HEK293T (cell line): Measurements from ENCODE around the gene BAHD1.

Experiments used
- CTCF ChIA-PET: fragments of 350-600 bp; formaldehyde crosslinking; extraction: SDS; loops from one replicate; lab custom pipeline; 2021; ENCODE audit warnings: antibody characterized with exemption, inconsistent platforms; lab: Yijun Ruan, JAX
- POLR2A ChIA-PET: fragments of 350-600 bp; formaldehyde crosslinking; extraction: SDS; loops from one replicate; lab custom pipeline; 2020; ENCODE audit warnings: antibody characterized with exemption, inconsistent platforms; lab: Yijun Ruan, JAX
- DNase-seq: peaks from one replicate; pipeline ENCODE4 v3.0.0; 2012; ENCODE audit warnings: mixed read lengths; ENCODE audit errors: extremely low spot score
- ARNT ChIP-seq: fragments of 450-650 bp; IDR thresholded peaks from 2 replicates; pipeline ENCODE4 v1.6.1; 2017; ENCODE audit warnings: mild to moderate bottlenecking
- BHLHE40 ChIP-seq: fragments of 450-650 bp; IDR thresholded peaks from 2 replicates; pipeline ENCODE4 v1.6.1; 2016; ENCODE audit warnings: mild to moderate bottlenecking, moderate library complexity, borderline replicate concordance
- CTBP1 ChIP-seq: fragments of 450-650 bp; IDR thresholded peaks from 2 replicates; pipeline ENCODE4 v1.6.1; 2016; ENCODE audit warnings: borderline replicate concordance
- ELF4 ChIP-seq: fragments of 450-650 bp; IDR thresholded peaks from 2 replicates; pipeline ENCODE4 v1.6.1; 2017; ENCODE audit warnings: antibody characterized with exemption
- FOXA1 ChIP-seq: fragments of 450-650 bp; IDR thresholded peaks from 2 replicates; pipeline ENCODE4 v1.6.1; 2016; ENCODE audit warnings: mild to moderate bottlenecking
- FOXK2 ChIP-seq: fragments of 450-650 bp; IDR thresholded peaks from 2 replicates; pipeline ENCODE4 v1.6.1; 2016; ENCODE audit warnings: mild to moderate bottlenecking
- FOXM1 ChIP-seq: fragments of 450-650 bp; IDR thresholded peaks from 2 replicates; pipeline ENCODE4 v1.6.1; 2017; ENCODE audit warnings: mild to moderate bottlenecking, borderline replicate concordance
- HDGF ChIP-seq: fragments of 450-650 bp; IDR thresholded peaks from 2 replicates; pipeline ENCODE4 v1.6.1; 2017; ENCODE audit warnings: antibody characterized with exemption, borderline replicate concordance
- L3MBTL2 ChIP-seq: fragments of 450-650 bp; conservative IDR thresholded peaks from 2 replicates; pipeline ENCODE4 v1.6.1; 2016; ENCODE audit warnings: mild to moderate bottlenecking
- LEF1 ChIP-seq: fragments of 450-650 bp; IDR thresholded peaks from 2 replicates; pipeline ENCODE4 v1.6.1; 2017; ENCODE audit warnings: mild to moderate bottlenecking, borderline replicate concordance
- NFRKB ChIP-seq: fragments of 450-650 bp; IDR thresholded peaks from 2 replicates; pipeline ENCODE4 v1.6.1; 2016; ENCODE audit warnings: mild to moderate bottlenecking, moderate library complexity
- SP1 ChIP-seq: fragments of 450-650 bp; IDR thresholded peaks from 2 replicates; pipeline ENCODE4 v1.6.1; 2017
- SUZ12 ChIP-seq: fragments of 450-650 bp; IDR thresholded peaks from 2 replicates; pipeline ENCODE4 v1.6.1; 2016; ENCODE audit warnings: mild to moderate bottlenecking
- TARDBP ChIP-seq: fragments of 450-650 bp; IDR thresholded peaks from 2 replicates; pipeline ENCODE4 v1.6.1; 2016
- ZNF384 ChIP-seq: fragments of 450-650 bp; IDR thresholded peaks from 2 replicates; pipeline ENCODE4 v1.6.1; 2016
- TF ChIP-seq, protein P1 (sequence below): fragments of 450-650 bp; IDR thresholded peaks from 2 replicates; pipeline ENCODE4 v1.6.1; 2016

BAHD1 gene

DNA sequence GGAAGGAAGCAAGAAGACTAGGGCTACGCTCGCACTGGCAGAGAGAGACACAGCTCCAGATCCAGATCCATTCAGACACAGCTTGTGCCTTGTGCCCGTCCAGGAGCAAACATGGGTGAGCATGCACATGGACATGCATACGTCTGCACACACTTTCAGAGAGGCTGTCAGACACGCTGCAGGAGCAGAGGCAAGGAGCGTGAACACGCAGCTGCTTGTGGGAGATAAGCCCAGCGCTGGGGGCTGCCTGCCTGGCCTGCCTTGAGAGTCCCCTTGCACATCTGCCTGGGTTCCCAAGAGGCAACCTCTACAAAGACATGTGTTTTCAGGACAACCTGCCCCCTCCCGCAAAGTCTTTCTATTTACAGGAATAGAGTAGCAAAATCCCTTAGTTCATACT is 13.6 kb upstream of the BAHD1 start:
- DNase-seq, result no peak
- ChIA-PET CTCF (no interaction called here), POLR2A (no interaction called here)
- TF ChIP-seq L3MBTL2 (no peak), NFRKB (no peak)

- ChIA-PET CTCF (no interaction called here), POLR2A (no interaction called here)
- DNase-seq, result no peak
- no peak for TF ChIP-seq SP1
- TF ChIP-seq FOXM1, result no peak
- TF ChIP-seq FOXK2, result no peak
- no peak for TF ChIP-seq FOXA1
- no peak for TF ChIP-seq NFRKB
- TF ChIP-seq ARNT, result no peak
- no peak for TF ChIP-seq CTBP1
- no peak for TF ChIP-seq ZNF384
- TF ChIP-seq ELF4, result no peak
- no peak for TF ChIP-seq BHLHE40
- TF ChIP-seq, protein P1, sequence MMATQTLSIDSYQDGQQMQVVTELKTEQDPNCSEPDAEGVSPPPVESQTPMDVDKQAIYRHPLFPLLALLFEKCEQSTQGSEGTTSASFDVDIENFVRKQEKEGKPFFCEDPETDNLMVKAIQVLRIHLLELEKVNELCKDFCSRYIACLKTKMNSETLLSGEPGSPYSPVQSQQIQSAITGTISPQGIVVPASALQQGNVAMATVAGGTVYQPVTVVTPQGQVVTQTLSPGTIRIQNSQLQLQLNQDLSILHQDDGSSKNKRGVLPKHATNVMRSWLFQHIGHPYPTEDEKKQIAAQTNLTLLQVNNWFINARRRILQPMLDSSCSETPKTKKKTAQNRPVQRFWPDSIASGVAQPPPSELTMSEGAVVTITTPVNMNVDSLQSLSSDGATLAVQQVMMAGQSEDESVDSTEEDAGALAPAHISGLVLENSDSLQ, result no peak
- TF ChIP-seq LEF1, result no peak
- no peak for TF ChIP-seq HDGF
These were observed 12.6 kb upstream of the BAHD1 start for GRCh38 chr15:40428185-40428584.

DNA sequence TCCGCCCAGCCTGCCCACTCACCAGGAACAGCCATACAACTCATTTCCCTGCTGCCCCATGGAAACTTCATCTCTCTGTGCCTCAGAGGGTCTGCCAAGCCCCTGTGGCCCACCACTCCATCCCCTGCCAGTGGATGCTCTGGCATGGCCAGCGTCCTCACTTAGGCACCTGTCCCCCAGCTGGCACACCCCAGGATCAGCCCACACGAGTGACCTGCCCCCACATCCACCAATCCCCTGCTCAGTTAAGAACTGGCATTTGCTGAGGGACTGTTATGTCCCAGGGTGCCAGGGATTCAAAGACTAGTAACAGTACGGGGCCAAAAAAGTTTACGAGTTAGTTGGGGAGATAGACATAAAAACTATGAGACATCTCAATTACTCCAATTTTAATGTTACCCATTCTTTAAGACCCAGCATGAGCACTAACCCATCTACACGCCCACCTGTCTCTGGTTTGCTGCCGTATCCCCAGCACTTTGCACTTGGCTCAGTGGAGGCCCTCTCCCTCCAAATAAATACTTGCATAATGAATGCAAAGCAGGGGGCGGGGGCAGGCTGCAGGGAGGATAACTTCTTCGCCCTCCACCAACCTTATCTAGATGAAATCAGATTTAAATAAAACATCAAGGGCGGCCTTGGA is 11.6 kb upstream of the BAHD1 start:
- POLR2A ChIA-PET, result interaction anchor here (2.0 kb wide), 1 partner anchor 10 kb away, joined by 5 read pairs; no protein-coding TSS in a partner anchor
- TF ChIP-seq ELF4, result no peak
- no peak for TF ChIP-seq LEF1
- no peak for TF ChIP-seq FOXK2
- TF ChIP-seq TARDBP, result no peak
- no peak for TF ChIP-seq SP1
- TF ChIP-seq CTBP1, result no peak
- TF ChIP-seq ZNF384, result no peak

GRCh38 chr15:40430271-40430805 is 10.4 kb upstream of the BAHD1 start:
- DNase-seq, result peak; percentile 57
- TF ChIP-seq, protein P1, result peak; percentile 96
- no peak for TF ChIP-seq ARNT
- ChIA-PET POLR2A (interaction anchor here (0.9 to 2.0 kb wide), 2 partner anchors 9 to 24 kb away, joined by 3 to 5 read pairs; partner anchors contain the start of gene IVD), CTCF (interaction anchor here (1.2 kb wide), 1 partner anchor 9 kb away, joined by 4 read pairs; no protein-coding TSS in a partner anchor)

More for the DNA sequence above, 11.6 kb upstream of the BAHD1 start:
- CTCF ChIA-PET, result no interaction called here
- no peak for DNase-seq

GRCh38 chr15:40435023-40435709 is 5.6 kb upstream of the BAHD1 start:
- DNase-seq, result no peak
- ChIA-PET CTCF (interaction anchor here (0.9 kb wide), 1 partner anchor 70 kb away, joined by 3 read pairs; no protein-coding TSS in a partner anchor), POLR2A (no interaction called here)
- TF ChIP-seq L3MBTL2 (no peak), SUZ12 (no peak), ARNT (no peak), NFRKB (no peak), CTBP1 (no peak), FOXM1 (no peak), ELF4 (no peak), FOXA1 (no peak), ZNF384 (no peak), FOXK2 (no peak), SP1 (no peak), HDGF (no peak), BHLHE40 (no peak), TARDBP (no peak), LEF1 (no peak)
- TF ChIP-seq, protein P1, result no peak

DNA sequence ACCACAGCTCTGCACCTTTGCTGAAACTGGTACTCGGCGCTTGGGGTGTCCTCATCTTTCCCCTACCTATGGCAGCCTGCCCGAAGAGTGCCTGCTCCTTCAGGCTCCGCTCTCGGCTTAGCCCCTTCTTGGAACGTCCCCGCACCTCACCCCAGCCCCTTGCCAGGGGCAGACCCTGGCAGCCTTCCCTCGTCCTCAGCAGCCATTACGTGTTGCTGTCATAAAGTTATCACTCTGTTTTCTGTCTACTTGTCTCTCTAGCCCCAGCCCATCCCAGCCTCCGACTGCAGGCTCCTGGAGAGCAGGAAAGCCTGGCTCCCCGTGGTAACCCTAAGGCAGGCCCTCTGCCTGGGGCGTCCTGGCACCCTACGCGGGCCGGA is 5.1 kb upstream of the BAHD1 start:
- ChIA-PET POLR2A (no interaction called here), CTCF (no interaction called here)
- DNase-seq, result no peak
- no peak for TF ChIP-seq SP1
- no peak for TF ChIP-seq LEF1
